Esophagus (tissue), 2 donors: ENCODE data around the gene CEP295NL. TPM values are rescaled to one million over a fixed set of nuclear protein-coding genes. Genes with fewer than 3 reads are reported as not detected.

ENCODE experiments used
- H3K27ac ChIP-seq, 2 donors: one replicate each; pipeline ENCODE4 v1.5.1; 2013; ENCODE audit warnings: low read depth in 2 of 2, mild to moderate bottlenecking in 2 of 2, inconsistent platforms in 1 of 2, low read length in 1 of 2, moderate library complexity in 1 of 2
- H3K27me3 ChIP-seq, 2 donors: one replicate each; pipeline ENCODE4 v1.6.1; 2013; ENCODE audit warnings: low read length in 2 of 2, control low read depth in 1 of 2, mild to moderate bottlenecking in 1 of 2; ENCODE audit not compliant: insufficient read depth in 2 of 2, control insufficient read depth in 1 of 2
- H3K36me3 ChIP-seq, 2 donors: one replicate each; pipeline ENCODE4 v1.6.1; 2013; ENCODE audit warnings: low read length in 1 of 2; ENCODE audit not compliant: control insufficient read depth in 2 of 2, insufficient read depth in 2 of 2
- H3K4me1 ChIP-seq, 2 donors: one replicate each; pipeline ENCODE4 v1.6.1; 2013; ENCODE audit warnings: low read length in 1 of 2; ENCODE audit not compliant: control insufficient read depth in 2 of 2, insufficient read depth in 2 of 2
- H3K4me3 ChIP-seq, 2 donors: one replicate each; pipeline ENCODE4 v1.5.1; 2013; ENCODE audit warnings: low read length in 2 of 2, mild to moderate bottlenecking in 2 of 2, low read depth in 1 of 2, moderate library complexity in 1 of 2
- H3K9me3 ChIP-seq, 2 donors: one replicate each; pipeline ENCODE4 v1.6.1; 2013; ENCODE audit warnings: mild to moderate bottlenecking in 2 of 2, low read depth in 1 of 2, low read length in 1 of 2, moderate library complexity in 1 of 2; ENCODE audit not compliant: control insufficient read depth in 2 of 2, insufficient read depth in 1 of 2
- WGBS, 2 donors: extraction: QIAGEN DNeasy Blood & Tissue Kit; methylation state at CpG; one replicate each; pipeline ENCODE4 v1.1.7; 2013; 5-methylcytosine and 5-hydroxymethylcytosine counted together
- polyA plus RNA-seq, 2 donors: library from polyadenylated mRNA; stranded (reverse); fragments of 200-250 nt; gene quantifications; one replicate each; pipeline ENCODE4 v1.2.3, GENCODE V29; 2013
- donor health status: healthy with polysubstance abuse.
- donor health status: Bipolar disorder and iron deficiency.

The CEP295NL gene
- polyA plus RNA-seq, 2 donors: 0.25 to 3.5 TPM

DNA sequence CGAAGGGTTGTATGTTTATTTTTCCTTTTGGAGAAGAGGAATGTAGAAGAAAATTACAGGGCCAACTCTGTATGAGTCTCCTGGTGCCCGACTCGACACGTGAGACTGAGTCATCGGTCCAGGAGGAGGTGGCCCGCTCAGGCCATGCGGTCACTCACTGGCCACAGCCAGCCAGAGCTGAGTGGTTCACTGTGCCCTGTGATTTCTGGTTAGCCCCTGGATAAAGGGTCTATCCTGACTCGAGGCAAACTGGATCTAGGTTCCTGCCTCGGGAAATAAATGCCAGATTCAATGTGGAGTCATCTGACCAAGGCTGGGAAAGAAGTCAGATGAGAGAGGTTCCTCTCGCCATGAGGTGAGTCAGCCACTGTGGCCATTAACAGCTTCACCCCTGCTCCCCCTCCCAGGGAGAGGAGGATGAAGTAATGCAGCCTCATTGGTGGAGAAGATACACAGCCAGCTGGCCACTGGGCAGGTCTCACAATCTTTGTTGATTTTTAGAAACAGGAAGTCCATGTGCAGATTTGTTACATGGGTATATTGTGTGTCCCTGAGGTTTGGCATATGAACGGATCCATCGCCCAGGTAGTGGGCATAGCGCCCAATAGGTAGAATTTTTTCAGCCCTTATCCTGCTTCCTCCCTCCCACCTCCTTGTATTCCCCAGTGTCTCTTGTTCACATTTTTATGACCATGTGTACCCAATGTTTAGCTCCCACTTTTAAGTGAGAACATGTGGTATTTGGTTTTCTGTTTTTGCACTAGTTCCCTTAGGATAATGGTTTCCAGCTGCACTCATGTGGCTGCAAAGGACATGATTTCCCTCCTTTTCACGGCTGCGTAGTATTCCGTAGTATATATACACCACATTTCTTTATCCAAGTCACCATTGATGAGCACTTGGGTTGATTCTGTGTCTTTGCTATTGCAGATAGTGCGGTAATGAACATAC lies 40.7 kb downstream of the CEP295NL start:
- Histone ChIP-seq H3K27me3 (no peaks in the 10 kb centered on the region), H3K4me3 (no peak overlapping the region), H3K4me1 (peaks cover 0 to 2% of the 10 kb centered on the region in 2 donors), H3K36me3 (peaks cover 0 to 3% of the 10 kb centered on the region in 2 donors), H3K27ac (peak overlapping the region; percentile 18 to 75), H3K9me3 (no peaks in the 10 kb centered on the region)
- 65 to 69% methylated on average over 17 of the region's 17 CpGs for WGBS, 2 donors

DNA sequence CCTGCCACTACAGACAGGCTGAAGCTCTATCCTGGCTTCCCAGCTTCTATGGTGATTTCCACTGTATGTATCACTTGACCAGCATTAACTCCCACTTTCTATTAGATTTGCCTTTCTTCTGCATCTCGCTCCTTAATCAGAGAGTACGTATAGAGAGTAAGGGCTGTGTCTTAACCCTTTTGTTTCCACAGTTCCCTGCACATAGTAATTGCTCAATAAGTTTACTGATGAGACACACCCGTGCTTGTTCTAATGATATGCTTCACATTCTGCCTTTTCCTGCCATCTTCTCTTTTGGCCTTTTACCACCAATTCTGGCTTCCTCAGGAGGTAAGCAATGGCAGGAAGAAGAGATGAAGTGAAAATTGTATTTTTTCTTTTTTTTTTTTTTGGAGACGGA lies 41.8 kb downstream of the CEP295NL start:
- WGBS, 2 donors: 81 to 88% methylated on average over 4 of the region's 4 CpGs
- Histone ChIP-seq H3K27me3 (no peaks in the 10 kb centered on the region), H3K4me1 (peaks cover 0 to 4% of the 10 kb centered on the region in 2 donors), H3K9me3 (no peaks in the 10 kb centered on the region), H3K36me3 (peaks cover 0 to 7% of the 10 kb centered on the region in 2 donors), H3K27ac (peak overlapping the region; percentile 18 to 36), H3K4me3 (no peak overlapping the region)

DNA sequence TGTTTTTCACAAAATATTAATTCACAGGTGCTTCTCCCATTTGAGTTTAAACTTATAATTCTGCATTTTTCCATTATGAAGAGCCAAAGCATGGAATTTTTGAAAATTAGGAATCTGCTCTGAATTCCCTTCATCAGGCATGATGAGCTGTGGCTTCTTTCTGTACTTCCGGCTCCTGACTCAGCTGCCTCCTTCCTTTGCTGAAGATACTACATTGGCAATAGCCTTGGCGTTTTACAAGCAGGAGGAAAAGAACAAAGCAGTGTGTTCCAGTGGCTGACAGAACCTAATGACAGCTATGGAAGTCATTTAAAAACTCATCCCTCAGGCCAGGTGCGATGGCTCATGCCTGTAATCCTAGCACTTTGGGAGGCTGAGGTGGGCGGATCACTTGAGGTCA lies 44.0 kb downstream of the CEP295NL start:
- no peaks in the 10 kb centered on the region for H3K9me3 ChIP-seq
- no peak overlapping the region for H3K27ac ChIP-seq
- no peaks in the 10 kb centered on the region for H3K27me3 ChIP-seq
- 68 to 74% methylated on average over 4 of the region's 4 CpGs for WGBS, 2 donors
- H3K4me3 ChIP-seq: no peak overlapping the region
- H3K4me1 ChIP-seq: peaks cover 0 to 2% of the 10 kb centered on the region in 2 donors
- peaks cover 7% of the 10 kb centered on the region in 2 donors for H3K36me3 ChIP-seq

DNA sequence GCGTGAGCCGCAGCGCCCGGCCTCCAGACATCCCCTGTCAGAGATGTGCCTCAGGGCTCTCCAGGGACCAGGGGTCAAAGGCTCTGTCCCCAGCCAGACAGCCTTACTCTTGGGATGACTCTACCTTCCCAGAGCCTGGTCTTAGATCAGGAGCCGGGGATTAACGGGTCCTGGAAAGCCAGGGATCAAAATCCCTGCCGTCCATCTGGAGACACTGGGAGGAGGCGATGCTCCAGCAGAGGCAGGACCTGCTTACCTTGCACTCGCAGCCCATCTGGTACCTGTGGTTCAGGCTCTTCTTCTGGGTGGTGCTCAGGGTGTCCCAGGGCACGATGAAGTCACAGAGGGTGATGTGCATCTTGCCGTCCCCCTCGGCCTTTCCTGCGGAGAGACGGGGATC lies 45.7 kb downstream of the CEP295NL start:
- peaks cover 7% of the 10 kb centered on the region in 2 donors for H3K36me3 ChIP-seq
- H3K27ac ChIP-seq: no peak overlapping the region
- H3K4me1 ChIP-seq: peaks cover 0 to 2% of the 10 kb centered on the region in 2 donors
- no peaks in the 10 kb centered on the region for H3K27me3 ChIP-seq
- 90 to 92% methylated on average over 14 of the region's 14 CpGs for WGBS, 2 donors
- H3K9me3 ChIP-seq: no peaks in the 10 kb centered on the region
- no peak overlapping the region for H3K4me3 ChIP-seq

DNA sequence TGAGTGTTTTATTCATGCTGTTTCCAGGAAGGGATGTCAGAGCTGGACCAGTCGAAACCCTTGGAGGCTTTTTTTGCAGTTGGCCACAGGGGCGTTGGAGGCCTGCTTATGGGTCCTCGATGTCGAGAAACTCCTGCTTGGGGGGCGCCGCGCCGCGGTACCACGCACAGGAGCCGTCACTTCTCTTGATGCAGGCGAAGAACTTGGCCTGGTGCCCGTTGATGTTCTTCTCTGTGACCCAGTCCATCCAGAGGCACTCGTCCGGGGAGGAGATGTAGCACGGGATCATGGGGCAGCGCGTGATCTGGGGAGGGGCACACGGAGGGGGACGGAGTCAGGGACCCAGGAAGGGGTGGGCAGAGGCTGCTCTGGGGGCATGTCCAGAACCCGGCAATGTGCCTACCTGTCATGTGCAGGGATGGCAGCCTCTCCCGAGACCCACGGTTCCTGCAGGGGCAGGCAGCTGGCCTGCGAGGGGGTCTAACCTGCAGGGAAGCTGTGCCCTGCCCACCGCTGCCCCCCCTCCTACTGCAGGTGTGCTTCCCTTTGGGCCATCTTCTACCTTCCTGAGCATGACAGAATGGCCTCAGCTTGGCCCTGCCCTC lies 47.3 kb downstream of the CEP295NL start:
- WGBS, 2 donors: 91 to 93% methylated on average over 25 of the region's 25 CpGs
- Histone ChIP-seq H3K4me1 (peaks cover 0 to 2% of the 10 kb centered on the region in 2 donors), H3K36me3 (peaks cover 7% of the 10 kb centered on the region in 2 donors), H3K27me3 (no peaks in the 10 kb centered on the region), H3K4me3 (no peak overlapping the region), H3K27ac (no peak overlapping the region), H3K9me3 (no peaks in the 10 kb centered on the region)

DNA sequence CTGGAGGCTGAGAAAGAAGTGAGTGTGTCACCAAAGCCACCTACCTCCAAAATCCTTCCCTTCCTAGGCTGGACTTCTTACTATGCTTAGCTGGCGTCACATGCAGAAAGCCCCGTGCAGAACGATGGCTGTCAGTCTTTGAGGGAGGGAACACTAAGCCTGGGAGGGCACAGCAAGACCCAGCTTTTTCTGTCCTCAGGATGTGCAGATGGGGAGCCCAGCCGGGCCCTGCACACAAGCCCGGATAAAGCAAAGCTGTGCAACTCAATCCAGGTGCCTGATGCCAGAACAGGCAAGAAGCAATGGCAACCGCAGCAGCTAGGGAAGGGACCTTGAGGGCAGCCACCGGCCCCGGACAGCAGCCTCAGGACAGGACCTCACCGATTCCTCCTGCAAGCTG lies 48.5 kb downstream of the CEP295NL start:
- peaks cover 7% of the 10 kb centered on the region in 2 donors for H3K36me3 ChIP-seq
- WGBS, 2 donors: 75 to 79% methylated on average over 9 of the region's 9 CpGs

DNA sequence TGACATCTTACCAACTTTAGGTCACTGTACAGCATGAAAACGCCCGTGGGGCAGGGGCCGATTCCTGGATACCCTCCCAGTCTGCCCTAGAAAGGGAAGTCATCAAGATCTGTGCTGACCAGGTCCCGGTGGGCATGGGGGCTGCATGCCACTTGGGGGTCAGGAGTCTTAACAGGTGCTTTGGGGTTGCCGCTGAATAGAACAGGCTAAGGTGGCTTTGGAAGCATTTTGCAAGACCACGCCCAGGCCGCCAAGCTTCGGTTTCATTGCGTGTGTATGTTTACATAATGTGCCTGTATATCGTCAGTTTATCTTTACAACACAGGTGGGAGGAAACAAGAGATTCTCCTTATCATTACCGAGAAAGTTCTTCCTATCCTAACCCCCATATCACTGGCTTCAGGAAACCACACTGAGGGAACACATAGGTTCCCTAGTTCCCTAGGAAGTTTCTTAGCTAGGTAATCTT lies 49.0 kb downstream of the CEP295NL start:
- no peaks in the 10 kb centered on the region for H3K9me3 ChIP-seq
- H3K4me1 ChIP-seq: peaks cover 0 to 2% of the 10 kb centered on the region in 2 donors
- no peak overlapping the region for H3K27ac ChIP-seq
- 66 to 68% methylated on average over 11 of the region's 11 CpGs for WGBS, 2 donors
- H3K27me3 ChIP-seq: no peaks in the 10 kb centered on the region
- H3K4me3 ChIP-seq: no peak overlapping the region
- H3K36me3 ChIP-seq: peaks cover 7% of the 10 kb centered on the region in 2 donors

More for the DNA sequence above, 48.5 kb downstream of the CEP295NL start:
- Histone ChIP-seq H3K27ac (no peak overlapping the region), H3K9me3 (no peaks in the 10 kb centered on the region), H3K4me1 (peaks cover 0 to 2% of the 10 kb centered on the region in 2 donors), H3K27me3 (no peaks in the 10 kb centered on the region), H3K4me3 (no peak overlapping the region)

DNA sequence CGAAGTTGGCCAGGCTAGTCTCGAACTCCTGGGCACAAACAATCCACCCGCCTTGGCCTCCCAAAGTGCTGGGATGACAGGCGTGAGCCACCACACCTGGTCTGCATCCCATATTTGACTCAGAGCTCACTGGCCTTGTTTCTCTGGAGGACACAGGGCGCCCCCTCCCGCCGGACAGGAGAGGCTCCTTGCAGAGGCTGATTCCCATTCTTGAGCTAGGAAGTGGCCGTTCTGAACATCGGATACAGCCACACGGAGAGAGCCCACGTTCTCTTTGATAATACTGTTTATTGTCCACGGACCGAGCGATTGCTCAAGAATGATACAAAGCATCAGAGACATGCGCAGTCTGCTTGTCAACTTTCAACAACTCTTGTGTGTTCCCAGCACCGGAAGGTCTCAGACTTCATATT lies 50.3 kb downstream of the CEP295NL start:
- 76 to 80% methylated on average over 16 of the region's 16 CpGs for WGBS, 2 donors
- peaks cover 7% of the 10 kb centered on the region in 2 donors for H3K36me3 ChIP-seq
- H3K27ac ChIP-seq: no peak overlapping the region
- H3K4me1 ChIP-seq: peaks cover 0 to 2% of the 10 kb centered on the region in 2 donors
- no peaks in the 10 kb centered on the region for H3K9me3 ChIP-seq
- no peaks in the 10 kb centered on the region for H3K27me3 ChIP-seq
- no peak overlapping the region for H3K4me3 ChIP-seq

DNA sequence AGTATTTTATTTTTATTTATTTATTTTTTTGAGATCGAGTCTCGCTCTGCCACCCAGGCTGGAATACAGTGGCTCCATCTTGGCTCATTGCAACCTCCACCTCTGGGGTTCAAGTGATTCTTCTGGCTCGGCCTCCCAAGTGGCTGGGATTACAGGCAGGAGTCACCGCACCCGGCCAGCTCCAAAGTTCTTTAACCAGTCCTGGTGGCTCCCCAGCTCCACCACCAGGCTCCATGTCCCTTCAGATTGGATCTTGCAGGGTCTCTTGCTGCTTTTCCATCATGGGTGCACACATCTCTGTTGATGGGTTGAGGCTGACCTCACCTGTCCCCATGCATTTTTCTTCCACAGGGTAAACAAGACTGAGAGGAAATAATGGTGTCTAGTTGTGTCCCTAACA lies 54.0 kb downstream of the CEP295NL start:
- Histone ChIP-seq H3K4me3 (no peak overlapping the region), H3K36me3 (peaks cover 0 to 3% of the 10 kb centered on the region in 2 donors), H3K27ac (no peak overlapping the region), H3K9me3 (no peaks in the 10 kb centered on the region), H3K27me3 (no peaks in the 10 kb centered on the region), H3K4me1 (no peaks in the 10 kb centered on the region)
- 92 to 97% methylated on average over 5 of the region's 5 CpGs for WGBS, 2 donors
